WI38 (cell line): Measurements from ENCODE around the gene SLC35F3.

Experiments
- H3K4me3 ChIP-seq: 2 replicates; pipeline ENCODE4 v1.5.1; 2011; ENCODE audit warnings: low read depth, mild to moderate bottlenecking, control low read depth, low read length
- TF ChIP-seq, protein P1 (sequence below): IDR thresholded peaks from 2 replicates; pipeline ENCODE4 v1.5.1; 2012; ENCODE audit warnings: low read depth, mild to moderate bottlenecking, control low read depth, low read length

Gene SLC35F3

DNA sequence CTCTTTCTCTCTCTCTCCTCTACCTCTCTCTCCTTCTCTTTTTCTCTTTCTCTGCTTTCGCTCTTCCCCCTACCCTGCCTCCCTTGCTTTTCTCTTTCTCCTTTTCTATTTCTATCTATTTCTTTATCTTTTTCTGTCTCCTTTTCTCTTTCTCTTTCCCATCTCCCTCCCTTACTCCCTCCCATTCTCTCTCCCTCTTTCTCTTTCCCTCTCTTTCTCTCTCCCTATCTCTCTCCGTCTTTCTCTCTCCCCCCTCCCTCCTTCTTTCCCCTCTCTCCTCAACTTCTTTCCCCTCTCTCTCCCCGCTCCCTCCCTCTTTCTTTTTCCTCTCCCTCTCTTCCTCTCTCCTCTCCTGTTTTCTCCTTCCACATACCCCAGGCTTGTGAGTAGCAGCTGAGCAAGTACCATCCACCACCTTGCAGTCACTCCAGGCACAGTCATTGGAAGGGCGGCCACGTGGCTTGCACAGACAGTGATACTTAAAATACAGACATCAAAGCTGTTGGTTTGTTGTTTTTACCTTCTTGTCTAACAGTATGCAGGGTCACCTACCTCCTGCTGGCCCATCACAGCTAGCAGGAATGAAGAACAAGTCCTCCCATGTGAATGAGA is 259.7 kb downstream of the SLC35F3 start:
- TF ChIP-seq, protein P1, sequence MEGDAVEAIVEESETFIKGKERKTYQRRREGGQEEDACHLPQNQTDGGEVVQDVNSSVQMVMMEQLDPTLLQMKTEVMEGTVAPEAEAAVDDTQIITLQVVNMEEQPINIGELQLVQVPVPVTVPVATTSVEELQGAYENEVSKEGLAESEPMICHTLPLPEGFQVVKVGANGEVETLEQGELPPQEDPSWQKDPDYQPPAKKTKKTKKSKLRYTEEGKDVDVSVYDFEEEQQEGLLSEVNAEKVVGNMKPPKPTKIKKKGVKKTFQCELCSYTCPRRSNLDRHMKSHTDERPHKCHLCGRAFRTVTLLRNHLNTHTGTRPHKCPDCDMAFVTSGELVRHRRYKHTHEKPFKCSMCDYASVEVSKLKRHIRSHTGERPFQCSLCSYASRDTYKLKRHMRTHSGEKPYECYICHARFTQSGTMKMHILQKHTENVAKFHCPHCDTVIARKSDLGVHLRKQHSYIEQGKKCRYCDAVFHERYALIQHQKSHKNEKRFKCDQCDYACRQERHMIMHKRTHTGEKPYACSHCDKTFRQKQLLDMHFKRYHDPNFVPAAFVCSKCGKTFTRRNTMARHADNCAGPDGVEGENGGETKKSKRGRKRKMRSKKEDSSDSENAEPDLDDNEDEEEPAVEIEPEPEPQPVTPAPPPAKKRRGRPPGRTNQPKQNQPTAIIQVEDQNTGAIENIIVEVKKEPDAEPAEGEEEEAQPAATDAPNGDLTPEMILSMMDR: no peak
- no peak overlapping the region for H3K4me3 ChIP-seq

DNA sequence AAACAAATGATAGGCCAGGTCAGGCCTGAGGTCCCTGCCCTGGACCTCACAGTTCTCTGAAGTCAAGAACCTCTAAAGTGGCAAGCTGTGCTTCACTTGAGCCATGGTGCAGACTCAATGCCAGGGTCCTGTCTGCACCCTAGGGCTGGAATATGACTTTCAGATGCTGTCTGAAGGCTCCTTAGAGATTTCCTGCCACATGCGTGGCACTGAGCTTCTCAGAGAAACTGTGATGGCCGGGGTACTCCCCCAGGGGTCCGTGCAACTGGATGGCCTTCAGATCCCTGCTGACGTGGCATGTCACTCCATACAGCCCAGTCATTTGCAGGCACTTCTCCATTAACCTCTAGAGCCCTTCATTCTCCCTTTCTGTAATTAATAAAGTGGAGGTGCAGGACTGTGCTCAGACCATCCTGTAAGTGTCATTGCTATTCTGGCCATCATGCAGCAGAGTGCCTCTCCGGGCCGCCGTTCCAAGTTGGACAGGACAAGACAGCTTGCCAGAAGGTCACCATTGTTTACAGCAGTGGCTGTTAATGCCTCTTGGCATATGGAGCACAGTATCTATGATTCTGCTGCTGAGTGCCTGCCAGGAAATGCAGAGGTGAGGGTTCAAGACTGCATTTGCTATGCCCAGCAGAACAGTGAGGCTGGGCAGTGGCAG is 263.7 kb downstream of the SLC35F3 start:
- H3K4me3 ChIP-seq: no peak overlapping the region
- TF ChIP-seq, protein P1: no peak

DNA sequence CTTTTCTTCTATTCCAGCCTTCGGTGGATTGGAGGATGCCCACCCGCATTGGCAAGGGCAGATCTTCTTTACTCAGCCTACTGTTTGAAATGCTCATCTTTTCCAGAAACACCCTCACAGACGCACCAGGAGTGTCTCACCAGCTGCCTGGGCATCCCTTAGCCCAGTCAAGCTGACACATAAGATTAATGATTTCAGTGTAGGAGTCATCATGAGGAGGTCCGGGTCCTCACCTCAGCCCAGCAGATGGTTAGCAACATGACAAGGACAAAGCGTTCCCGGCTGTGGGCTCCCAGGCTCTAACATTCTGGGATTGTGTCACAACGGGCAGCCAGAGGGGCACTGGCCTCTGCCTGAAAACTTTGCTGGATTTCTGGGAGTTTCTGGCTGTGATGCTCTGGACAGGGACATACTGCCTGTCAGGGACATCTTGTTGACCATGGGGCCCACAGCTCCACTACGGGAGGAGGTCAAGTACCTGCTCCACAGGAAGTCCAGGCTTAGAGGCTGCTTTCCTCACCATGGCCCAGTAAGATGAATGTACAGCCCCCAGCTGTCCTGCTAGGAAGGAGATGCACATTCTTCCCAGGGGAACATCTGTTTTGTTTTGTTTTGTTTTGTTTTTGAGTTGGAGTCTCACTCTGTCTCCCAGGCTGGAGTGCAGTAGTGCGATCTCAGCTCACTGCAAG is 264.8 kb downstream of the SLC35F3 start:
- TF ChIP-seq, protein P1: no peak
- no peak overlapping the region for H3K4me3 ChIP-seq

DNA sequence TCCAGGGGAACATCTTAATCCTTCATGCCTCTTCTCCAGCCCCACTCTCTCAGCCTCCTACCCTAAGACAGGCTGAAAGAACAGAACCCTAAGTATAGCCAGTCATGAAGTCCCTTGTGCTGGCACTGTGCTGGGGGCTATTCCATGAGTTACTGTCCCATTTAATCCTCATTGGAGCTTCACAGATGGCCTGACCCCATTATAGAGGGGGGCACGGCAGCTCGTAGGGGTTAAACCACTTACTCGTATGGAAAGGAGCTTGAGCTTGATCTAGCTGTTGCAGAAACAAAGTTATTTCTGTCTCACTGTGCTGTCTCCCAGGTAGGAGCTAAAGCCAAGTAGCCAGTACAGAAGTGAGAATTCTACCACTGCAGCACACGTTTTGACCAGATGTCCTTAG is 265.6 kb downstream of the SLC35F3 start:
- TF ChIP-seq, protein P1: no peak
- no peak overlapping the region for H3K4me3 ChIP-seq

DNA sequence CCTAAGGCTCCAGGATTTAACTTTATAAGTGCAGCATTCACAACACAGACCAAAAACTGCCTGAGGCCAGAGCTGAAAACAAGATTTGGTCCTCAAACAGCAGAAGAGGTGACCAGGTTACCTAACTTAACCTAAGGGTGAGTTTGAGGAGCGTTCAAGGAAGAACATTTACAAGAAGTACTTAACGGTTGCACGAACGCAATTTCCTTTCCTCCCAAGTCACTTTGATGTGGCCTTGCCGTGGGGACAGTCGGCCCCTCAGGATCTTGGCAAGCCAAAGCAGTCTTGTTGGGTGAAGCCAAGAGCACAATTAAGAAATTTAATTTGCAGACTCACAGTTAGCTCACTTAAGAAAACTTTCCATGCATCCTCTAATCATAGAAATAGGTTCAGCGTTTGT is 266.1 kb downstream of the SLC35F3 start:
- H3K4me3 ChIP-seq: no peak overlapping the region
- TF ChIP-seq, protein P1: no peak

DNA sequence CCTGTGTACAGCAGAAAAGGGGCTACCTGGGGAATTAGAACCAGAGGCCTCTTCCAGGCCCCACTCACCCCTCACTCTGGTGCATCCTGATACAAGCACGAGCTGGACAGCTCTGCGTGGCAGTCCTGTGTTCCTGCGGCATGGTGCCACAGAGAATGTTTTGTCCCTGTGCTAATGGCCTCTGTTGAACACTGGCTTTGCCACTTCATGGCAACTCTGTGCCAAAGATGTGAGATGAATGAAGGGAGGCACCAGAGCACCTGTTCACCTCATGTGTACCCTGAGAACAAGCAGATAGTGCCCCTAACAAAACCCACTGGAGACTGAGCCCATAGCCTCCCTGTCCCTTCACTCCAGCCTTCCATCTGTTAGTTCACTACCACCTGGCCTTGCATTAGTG is 269.5 kb downstream of the SLC35F3 start:
- TF ChIP-seq, protein P1: no peak

DNA sequence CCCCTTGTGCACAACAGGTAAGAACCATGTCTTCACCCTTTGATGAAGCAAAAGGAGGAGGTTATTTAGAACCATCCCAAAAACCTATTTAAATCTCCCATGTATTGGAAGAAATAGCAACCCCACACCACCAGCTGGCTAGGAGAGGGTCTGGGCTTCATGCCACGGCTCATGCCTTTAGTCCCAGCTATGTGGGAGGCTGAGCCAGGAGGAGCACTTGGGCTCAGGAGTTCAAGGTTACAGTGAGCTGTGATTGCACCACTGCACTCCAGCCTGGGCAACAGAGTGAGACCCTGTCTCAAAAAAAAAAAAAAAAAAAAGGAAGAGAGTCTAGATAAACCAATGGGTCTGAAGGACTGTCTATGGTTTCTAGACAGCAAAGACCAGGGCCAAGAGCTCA is 270.9 kb downstream of the SLC35F3 start:
- TF ChIP-seq, protein P1: no peak
- no peak overlapping the region for H3K4me3 ChIP-seq

More for the DNA sequence above, 269.5 kb downstream of the SLC35F3 start:
- H3K4me3 ChIP-seq: no peak overlapping the region
